MG63 (cell line): ENCODE data around the gene CNOT8. TPM values are rescaled to one million over a fixed set of nuclear protein-coding genes. Genes with fewer than 3 reads are reported as not detected.
"Not testable (repeated sequence)": the region's sequence is repeated elsewhere in the genome, so short reads cannot be mapped to it uniquely, and the experiment has no call there.

ENCODE experiments used
- DNase-seq: peaks from one replicate; pipeline ENCODE4 v3.0.0-alpha.2; 2020
- H3K27me3 ChIP-seq: fragments of 250-450 bp; sonication (Bioruptor Pico); 2 replicates; pipeline ENCODE4 v1.5.1; 2020; ENCODE audit warnings: mild to moderate bottlenecking, moderate library complexity
- H3K36me3 ChIP-seq: fragments of 250-450 bp; sonication (Bioruptor Pico); 2 replicates; pipeline ENCODE4 v1.5.1; 2020; ENCODE audit warnings: mild to moderate bottlenecking, moderate library complexity
- H3K4me3 ChIP-seq: fragments of 250-450 bp; sonication (Bioruptor Pico); 2 replicates; pipeline ENCODE4 v1.5.1; 2020; ENCODE audit warnings: mild to moderate bottlenecking, moderate library complexity
- H3K9me3 ChIP-seq: fragments of 250-450 bp; sonication (Bioruptor Pico); 2 replicates; pipeline ENCODE4 v1.5.1; 2020; ENCODE audit warnings: mild to moderate bottlenecking, moderate library complexity
- total RNA-seq: library from RNA; depleted of rRNA; stranded (reverse); fragments of >200 nt; shearing (Covaris generic); gene quantifications from 2 replicates; pipeline ENCODE4 v1.2.3, GENCODE V29; 2014; ENCODE audit warnings: low replicate concordance; rRNA removed

Gene CNOT8
- 67.0 and 70.7 TPM in 2 replicates for total RNA-seq

DNA sequence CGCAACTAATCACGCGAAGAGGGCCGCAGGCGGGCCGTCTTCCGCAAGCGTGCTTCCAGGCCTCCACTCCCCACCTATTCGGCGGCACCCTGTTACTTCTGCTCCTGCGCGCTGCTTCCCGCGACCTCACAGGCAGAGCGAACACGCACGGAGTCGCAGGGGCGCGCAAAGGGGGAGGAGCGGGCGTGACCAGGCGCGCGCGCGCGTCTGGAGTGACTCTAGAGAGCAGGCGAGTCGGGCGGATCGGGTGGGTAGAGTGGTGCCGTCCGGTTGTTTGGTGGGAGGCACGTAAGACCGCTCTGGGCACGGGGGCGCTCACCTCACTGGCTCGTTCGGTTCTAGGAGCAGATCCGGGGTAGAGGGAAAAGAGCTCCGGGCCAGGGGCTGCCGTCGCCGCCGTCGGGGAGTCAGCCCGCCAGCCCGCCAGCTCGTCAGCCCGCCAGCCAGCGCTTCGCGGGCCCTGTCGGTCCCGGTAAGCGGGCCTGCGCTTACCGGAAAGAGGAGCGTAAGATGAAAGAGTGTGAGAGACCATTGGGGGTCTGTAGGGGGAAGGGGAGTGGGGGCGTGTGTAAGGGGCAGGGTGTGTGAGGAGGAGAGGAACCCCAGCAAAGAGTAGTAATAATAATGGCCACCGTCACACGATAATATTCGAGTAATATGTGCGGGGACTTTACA is at the start of gene CNOT8:
Gene CNOT8, plus strand, starts transcription at position 331 of the 675 bp plus-strand sequence. CDS start 4,652 bp downstream, outside the sequence.
- Histone ChIP-seq H3K36me3 (peaks cover 31% of the 10 kb centered on the region), H3K27me3 (no peaks in the 10 kb centered on the region), H3K9me3 (no peaks in the 10 kb centered on the region), H3K4me3 (peak within 1 kb of the TSS; percentile 83)
- DNase-seq: peak; percentile 100

DNA sequence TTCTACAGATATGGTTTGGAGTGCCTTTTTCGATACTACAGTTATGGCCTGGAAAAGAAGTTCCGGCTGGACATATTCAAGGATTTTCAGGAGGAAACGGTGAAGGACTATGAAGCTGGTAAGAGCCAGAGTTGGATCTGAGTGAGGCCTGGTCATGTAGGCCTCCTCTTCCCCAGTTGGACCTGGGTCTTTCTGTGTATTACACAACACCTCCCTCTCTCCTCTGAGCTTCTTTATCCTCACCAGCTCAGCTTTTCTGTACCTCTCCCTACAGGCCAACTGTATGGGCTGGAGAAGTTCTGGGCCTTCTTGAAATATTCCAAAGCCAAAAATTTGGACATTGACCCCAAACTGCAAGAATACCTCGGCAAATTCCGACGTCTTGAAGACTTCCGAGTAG is 47.2 kb upstream of the CNOT8 start:
- Histone ChIP-seq H3K27me3 (no peaks in the 10 kb centered on the region), H3K4me3 (no peak overlapping the region), H3K36me3 (peaks cover 95% of the 10 kb centered on the region), H3K9me3 (no peaks in the 10 kb centered on the region)
- DNase-seq: no peak

DNA sequence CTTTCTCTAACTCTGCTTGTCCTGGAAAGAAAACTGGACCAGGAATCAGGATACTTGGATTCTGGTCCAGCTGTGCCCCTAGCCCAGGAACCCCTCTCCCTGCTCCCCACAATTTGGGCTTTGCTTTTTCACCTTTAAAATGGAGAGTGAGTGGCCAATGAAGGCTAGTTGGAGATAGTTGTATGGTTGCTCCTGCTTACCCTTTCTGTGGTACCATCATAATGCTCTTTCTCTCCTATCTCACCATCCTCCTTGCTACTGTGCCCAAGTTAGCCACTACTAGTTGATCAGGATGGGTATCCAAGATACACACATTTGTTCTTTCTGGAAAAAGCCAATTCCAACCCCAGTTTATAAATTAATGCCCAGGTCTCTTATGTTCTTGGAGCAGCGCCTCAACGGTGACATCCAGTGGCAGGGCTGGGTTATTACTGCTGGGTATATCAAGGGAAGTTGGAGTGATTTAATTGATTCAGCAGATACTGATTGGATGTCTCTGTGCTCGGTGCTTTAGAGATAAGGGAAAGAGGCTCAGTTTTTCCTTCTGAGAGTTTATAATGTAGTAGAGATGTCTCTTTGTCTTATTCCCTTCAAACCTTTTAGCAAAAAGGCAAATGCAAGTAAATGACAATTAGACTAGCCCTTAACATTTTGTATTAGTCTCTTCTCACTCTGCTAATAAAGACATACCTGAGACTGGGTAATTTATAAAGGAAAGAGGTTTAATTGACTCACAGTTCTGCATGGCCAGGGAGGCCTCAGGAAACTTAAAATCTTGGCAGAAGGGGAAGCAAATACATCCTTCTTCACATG is 46.6 kb upstream of the CNOT8 start:
- peak; percentile 60 for DNase-seq
- H3K9me3 ChIP-seq: no peaks in the 10 kb centered on the region
- H3K4me3 ChIP-seq: no peak overlapping the region
- H3K27me3 ChIP-seq: no peaks in the 10 kb centered on the region
- peaks cover 93% of the 10 kb centered on the region for H3K36me3 ChIP-seq

DNA sequence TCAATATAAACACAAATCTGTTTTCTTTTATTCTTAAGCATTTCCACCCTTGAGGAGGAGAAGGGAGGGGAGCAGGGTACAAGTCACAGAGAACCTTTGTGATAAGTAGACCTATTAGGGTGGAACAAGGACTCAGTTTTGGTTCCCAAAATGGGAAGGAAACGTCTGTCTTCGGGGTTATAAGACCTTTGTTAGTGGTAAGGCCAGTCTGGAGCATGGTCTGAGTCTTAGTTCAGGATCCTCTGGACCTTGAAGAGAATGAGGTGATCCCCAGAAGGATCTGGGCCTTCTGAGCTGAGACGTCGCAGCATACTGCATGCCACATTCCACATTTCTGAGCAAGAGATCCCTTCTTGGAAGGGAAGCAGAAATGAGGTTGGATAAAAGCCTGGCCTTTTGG is 45.3 kb upstream of the CNOT8 start:
- no peak for DNase-seq
- Histone ChIP-seq H3K36me3 (peaks cover 93% of the 10 kb centered on the region), H3K27me3 (no peaks in the 10 kb centered on the region), H3K4me3 (no peak overlapping the region), H3K9me3 (no peaks in the 10 kb centered on the region)

DNA sequence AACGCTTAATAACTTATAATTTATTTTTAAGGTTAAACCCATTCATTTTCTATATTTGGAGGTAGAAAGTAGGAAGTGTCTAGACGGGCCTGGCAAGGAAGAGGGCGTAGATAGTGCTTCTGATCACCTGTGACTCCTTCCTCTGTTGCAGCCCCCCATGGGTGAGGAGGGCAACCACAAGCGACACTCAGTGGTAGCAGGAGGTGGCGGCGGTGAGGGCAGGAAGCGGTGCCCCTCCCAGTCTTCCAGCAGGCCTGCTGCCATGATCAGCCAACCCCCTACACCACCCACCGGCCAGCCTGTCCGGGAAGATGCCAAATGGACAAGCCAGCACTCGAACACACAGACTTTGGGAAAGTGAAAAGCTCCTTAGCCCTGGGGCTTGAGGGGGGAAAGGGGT is 44.7 kb upstream of the CNOT8 start:
- H3K36me3 ChIP-seq: peaks cover 93% of the 10 kb centered on the region
- H3K4me3 ChIP-seq: no peak overlapping the region

DNA sequence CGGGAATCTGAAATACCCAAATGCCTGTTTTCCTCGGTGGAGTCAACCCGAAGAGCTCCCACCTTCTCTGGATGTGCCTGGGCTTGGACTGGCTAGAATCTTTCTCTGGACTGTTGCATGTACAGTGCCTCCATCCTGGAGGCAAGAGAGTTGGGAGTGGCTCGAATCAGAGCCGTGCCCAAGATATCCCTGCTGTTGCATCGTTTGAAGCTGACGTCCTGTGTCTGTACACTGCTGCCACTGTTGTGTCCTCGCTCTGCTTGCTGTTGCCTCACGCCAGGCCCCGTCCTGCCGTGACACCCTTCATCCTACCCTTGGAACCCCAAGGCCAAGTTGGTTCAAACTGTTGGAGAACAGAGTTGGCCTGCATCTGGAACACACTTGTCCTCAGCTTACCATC is 43.4 kb upstream of the CNOT8 start:
- Histone ChIP-seq H3K4me3 (no peak overlapping the region), H3K27me3 (no peaks in the 10 kb centered on the region), H3K36me3 (peaks cover 94% of the 10 kb centered on the region), H3K9me3 (no peaks in the 10 kb centered on the region)
- no peak for DNase-seq

More for the DNA sequence above, 44.7 kb upstream of the CNOT8 start:
- Histone ChIP-seq H3K9me3 (no peaks in the 10 kb centered on the region), H3K27me3 (no peaks in the 10 kb centered on the region)
- DNase-seq: no peak

DNA sequence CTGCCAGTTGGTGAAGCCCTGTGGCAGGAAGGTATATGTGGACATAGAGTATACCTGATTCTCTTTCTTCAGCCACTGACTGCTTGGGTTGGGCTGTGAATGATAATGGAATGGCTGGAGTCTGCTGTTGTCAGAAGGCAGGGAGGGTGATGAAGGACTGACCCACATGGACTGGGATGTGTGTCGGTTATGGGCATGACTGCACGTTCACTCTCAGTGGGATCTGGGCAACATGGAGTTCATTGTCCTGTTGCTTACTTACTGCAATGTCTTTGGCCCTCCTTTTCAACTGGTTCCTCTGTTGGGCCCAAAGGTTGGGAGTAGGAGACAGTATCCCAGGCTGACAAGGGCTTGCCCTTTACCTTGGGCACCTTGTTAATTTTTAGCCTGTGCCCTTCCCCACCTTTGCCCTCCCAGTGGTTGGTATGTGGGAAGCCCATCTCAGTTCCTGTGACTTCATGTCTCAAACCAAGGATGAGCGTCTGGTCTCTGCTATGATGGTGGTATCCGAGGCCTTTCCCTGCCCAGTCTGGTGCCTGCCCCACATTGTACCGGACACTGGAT is 42.7 kb upstream of the CNOT8 start:
- DNase-seq: no peak
- no peak overlapping the region for H3K4me3 ChIP-seq
- H3K36me3 ChIP-seq: peaks cover 96% of the 10 kb centered on the region
- H3K9me3 ChIP-seq: no peaks in the 10 kb centered on the region
- H3K27me3 ChIP-seq: no peaks in the 10 kb centered on the region

DNA sequence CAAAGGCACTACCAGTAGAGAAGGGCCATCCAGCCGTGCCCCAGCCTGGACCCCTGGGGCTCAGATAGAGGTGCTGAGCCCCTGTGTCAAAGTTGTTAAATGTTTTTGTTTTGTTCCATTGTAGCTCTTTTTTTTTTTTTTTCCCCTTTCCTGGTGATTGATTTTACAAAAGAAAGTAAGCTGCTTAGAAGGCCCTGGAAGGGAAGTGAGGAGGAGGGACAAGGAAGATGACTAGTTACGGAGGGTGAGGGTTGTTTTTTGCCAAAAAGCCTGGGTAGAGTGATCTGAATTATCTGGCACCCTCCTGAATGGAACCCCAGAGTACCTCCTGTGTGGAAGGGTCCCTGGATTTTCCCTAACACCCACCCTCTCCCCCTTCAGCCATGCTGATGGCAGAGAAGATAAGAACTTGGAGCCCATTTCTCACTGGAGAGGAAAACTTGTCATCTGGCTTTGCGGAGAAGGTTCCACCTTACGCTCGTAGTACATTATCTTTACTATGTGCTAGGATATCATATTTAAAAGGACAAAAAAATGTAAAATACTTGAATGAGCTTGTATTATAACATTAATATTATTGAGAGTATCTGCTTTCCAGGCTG is 41.4 kb upstream of the CNOT8 start:
- H3K36me3 ChIP-seq: peaks cover 96% of the 10 kb centered on the region
- H3K4me3 ChIP-seq: no peak overlapping the region
- H3K9me3 ChIP-seq: no peaks in the 10 kb centered on the region
- no peak for DNase-seq
- H3K27me3 ChIP-seq: no peaks in the 10 kb centered on the region

DNA sequence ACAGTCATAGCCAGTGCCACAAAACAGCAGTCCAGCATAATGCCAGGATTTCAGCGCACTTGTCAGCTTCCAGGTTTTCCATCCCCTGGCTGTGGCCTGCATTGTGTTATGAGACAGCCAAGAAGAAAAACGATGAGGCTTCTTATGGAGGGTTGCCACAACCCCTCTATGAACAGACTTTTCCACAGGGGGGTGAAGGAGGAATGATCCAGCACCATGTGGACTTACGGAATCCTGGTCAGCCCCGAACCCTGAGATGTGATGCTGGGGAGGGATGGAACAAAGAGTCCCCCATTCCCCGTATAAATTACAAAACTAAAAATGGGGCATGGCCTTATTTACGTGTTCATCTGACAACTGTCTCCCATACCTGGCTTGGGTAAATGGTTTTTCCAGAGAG is 40.6 kb upstream of the CNOT8 start:
- Histone ChIP-seq H3K36me3 (peaks cover 97% of the 10 kb centered on the region), H3K9me3 (no peaks in the 10 kb centered on the region), H3K4me3 (no peak overlapping the region), H3K27me3 (no peaks in the 10 kb centered on the region)
- DNase-seq: no peak

DNA sequence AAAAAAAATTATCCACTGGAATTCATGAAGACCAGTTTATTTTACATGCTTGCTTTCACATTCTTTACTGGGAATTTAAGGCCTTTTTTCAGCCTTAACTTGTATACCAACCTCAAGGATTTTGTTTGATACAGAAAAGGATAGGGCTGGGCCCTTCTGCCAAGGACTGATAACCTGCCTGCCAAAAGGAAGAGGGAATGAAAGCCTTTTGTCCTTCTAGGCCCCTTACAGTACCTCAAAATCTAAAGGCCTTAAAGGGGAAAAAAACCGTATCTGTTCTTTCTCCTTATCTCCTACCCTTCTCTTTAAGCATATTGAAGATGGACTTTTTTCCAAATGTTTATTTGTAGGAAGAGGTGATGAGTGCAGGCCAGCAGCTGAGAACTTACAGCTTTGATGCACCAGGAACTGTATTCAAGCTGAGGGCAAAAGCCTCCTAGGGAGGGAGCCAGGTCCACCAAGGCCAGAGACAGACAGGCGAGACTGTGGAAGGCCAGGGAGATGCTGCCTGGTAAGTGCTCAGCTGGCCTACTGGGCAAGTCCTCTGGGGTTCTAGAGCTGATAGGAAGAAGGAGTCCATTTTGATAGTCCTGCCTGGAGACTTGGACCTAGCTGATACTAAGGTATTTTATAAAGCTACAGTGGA is 39.8 kb upstream of the CNOT8 start:
- Histone ChIP-seq H3K27me3 (no peaks in the 10 kb centered on the region), H3K36me3 (peaks cover 94% of the 10 kb centered on the region), H3K9me3 (no peaks in the 10 kb centered on the region), H3K4me3 (no peak overlapping the region)
- DNase-seq: no peak

DNA sequence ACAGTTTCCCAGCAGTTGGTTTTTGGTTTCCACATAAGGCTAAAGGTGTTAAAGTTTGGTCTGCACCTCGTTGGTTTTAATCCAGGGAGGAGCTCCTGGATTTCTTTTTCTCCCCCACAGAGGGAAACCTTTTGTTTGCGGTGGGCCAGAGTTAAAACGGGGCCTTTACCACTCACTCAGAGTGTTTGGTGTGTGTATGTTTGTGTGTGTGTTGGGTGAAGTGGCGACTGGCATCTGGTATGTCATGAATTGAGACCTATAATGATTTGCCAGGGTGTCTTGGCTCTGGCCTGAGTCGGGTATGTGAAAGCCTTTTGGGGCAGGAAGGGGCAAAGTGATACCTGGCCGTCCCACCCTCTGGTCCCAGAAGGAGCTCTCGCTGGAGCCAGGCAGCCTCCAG is 38.9 kb upstream of the CNOT8 start:
- H3K9me3 ChIP-seq: no peaks in the 10 kb centered on the region
- no peaks in the 10 kb centered on the region for H3K27me3 ChIP-seq
- no peak overlapping the region for H3K4me3 ChIP-seq
- H3K36me3 ChIP-seq: peaks cover 94% of the 10 kb centered on the region
- no peak for DNase-seq

DNA sequence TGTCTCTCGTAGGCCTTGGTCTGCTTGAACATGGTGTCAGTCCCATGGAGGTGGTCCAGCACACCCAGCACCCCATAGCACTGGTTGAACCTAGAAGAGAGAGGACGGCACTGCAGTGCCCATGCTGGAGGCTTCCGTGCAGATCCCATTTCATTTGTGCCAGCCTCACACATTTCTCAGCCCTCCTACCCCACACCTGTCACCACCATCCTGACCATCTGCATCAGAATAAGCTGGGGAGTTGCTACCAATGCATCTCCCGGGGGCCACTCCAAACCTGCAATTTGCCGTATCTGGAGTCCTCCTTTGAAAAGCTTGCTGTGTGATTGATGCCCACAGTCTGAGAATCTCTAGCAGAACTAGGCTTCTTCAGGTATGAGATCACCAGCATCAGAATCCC is 38.0 kb upstream of the CNOT8 start:
- H3K36me3 ChIP-seq: peaks cover 91% of the 10 kb centered on the region

DNA sequence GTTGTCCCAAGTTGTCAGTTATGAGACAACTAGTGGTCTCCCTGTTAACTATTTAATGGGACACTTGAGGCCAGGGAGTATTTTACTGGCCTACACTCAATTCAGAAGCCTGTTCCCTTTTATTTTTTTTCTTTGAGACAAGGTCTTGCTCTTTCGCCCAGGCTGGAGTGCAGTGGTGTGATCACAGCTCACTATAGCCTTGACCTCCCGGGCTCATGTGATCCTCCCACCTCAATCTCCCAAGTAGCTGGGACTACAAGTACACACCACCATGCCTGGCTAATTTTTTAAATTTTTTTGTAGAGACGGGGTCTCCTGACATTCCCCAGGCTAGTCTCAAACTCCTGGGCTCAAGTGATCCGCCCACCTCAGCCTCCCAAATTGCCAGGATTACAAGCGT is 35.5 kb upstream of the CNOT8 start:
- H3K27me3 ChIP-seq, H3K9me3 ChIP-seq, DNase-seq, H3K4me3 ChIP-seq: not testable (repeated sequence)
- peaks cover 83% of the 10 kb centered on the region for H3K36me3 ChIP-seq

More for the DNA sequence above, 38.0 kb upstream of the CNOT8 start:
- no peaks in the 10 kb centered on the region for H3K9me3 ChIP-seq
- no peaks in the 10 kb centered on the region for H3K27me3 ChIP-seq
- H3K4me3 ChIP-seq: no peak overlapping the region
- DNase-seq: no peak

DNA sequence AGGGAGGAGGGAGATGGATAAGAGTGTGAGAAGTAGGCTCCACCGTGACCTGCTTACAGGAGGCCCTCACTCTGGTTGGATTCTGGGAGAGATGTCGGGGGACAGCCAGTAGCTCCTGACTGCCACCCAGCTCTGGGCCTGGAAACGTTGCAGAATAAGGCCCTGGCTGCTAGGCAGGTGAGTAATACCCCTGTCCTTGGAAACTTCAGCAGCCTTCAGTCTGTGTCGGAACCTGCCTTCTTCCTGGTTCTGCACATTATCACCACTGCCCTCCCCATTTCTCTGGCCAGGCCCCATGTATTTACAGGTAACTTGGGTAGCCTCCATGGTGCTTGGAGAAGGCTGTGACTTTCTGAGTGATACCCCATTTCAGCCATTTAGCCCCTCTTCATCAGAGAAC is 34.8 kb upstream of the CNOT8 start:
- Histone ChIP-seq H3K27me3 (no peaks in the 10 kb centered on the region), H3K9me3 (no peaks in the 10 kb centered on the region), H3K4me3 (no peak overlapping the region), H3K36me3 (peaks cover 83% of the 10 kb centered on the region)
- DNase-seq: no peak

DNA sequence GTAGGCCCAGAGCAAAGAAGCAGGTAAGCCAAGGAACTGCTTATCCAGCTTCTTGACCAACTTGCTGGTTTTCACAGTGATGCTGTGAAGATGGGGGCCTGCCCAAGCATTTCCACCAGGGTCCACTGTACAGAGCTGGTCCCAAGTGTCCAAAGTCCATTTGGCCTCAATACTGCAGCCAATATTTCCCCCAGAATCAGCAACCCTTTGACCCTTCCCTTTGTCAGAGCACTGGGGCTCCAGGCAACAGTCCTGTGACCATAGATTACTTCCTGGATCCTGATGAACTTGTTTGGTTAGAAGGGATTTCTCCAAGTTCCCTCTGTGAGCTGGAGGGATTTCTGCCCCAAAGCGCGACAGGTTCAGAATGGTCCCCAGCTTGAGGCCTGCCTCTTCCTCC is 34.4 kb upstream of the CNOT8 start:
- no peaks in the 10 kb centered on the region for H3K27me3 ChIP-seq
- no peak for DNase-seq
- peaks cover 81% of the 10 kb centered on the region for H3K36me3 ChIP-seq
- H3K4me3 ChIP-seq: no peak overlapping the region
- no peaks in the 10 kb centered on the region for H3K9me3 ChIP-seq

DNA sequence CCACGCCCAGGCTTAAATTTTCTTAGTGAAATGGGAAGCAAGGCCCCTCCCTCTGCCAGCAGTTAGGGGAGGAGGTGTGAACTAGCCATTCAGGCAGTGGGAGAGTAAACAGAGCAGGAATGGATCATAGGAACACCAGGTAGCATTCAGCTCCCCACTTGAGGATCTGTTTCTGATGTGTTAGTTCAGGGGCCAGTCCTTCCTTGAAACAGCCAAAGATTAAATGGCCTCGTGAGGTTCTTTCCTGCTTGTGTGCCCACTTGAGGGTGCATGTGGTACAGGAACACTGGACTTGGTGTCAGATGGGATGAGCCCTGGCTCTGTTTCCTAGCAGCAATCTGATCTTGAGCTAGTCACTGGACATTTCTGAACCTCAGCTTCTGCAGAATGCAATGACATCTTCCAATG is 29.2 kb upstream of the CNOT8 start:
- Histone ChIP-seq H3K9me3 (no peaks in the 10 kb centered on the region), H3K4me3 (no peak overlapping the region), H3K36me3 (peaks cover 67% of the 10 kb centered on the region), H3K27me3 (no peaks in the 10 kb centered on the region)
- no peak for DNase-seq
